ENCODE data around the gene STK32B. TPM values are rescaled to one million over a fixed set of nuclear protein-coding genes. Genes with fewer than 3 reads are reported as not detected.

Gene STK32B
- total RNA-seq, 1 experiment from 2014 or later: 11.6 TPM

- no peaks in the 10 kb centered on the region for H3K36me3 ChIP-seq (ENCODE audit: control insufficient read depth, insufficient read depth, low read length)
- no peak for TF ChIP-seq POLR2AphosphoS5 (IDR thresholded peaks at IDR 0.05; ENCODE audit: low read depth, low read length)
- TF ChIP-seq CTCF (IDR thresholded peaks at IDR 0.05): no peak
- in situ Hi-C loops (cut with HindIII; ENCODE audit: low pct_unique_long_range_greater_than_20kb, low sequenced_read_pairs): no loop called here
- H3K4me3 ChIP-seq (ENCODE audit: low read depth in 2 of 2, low read length in 2 of 2): no peak overlapping the region
- POLR2A ChIA-PET: no interaction called here
- CTCF ChIA-PET: no interaction called here
- ATAC-seq (peak; percentile 57), DNase-seq (ENCODE audit: low read depth, low spot score) (peak; percentile 72)
- no TSS peak for BruUV-seq (replicated peaks)
- peaks cover 5% of the 10 kb centered on the region for H3K4me1 ChIP-seq (ENCODE audit: control insufficient read depth, insufficient read depth, low read length)
- no peak overlapping the region for H3K27ac ChIP-seq (ENCODE audit: low read length)
- no peaks in the 10 kb centered on the region for H3K9me3 ChIP-seq (ENCODE audit: control insufficient read depth, insufficient read depth, low read depth, low read length)
- H3K27me3 ChIP-seq (ENCODE audit: control insufficient read depth, insufficient read depth, low read length): no peaks in the 10 kb centered on the region
- intact Hi-C loops (cut with micrococcal nuclease; ENCODE audit: unreplicated experiment): loop anchor here (10.0 kb wide), 1 partner anchor 315 kb away; the partner anchor contains the start of gene STK32B
Measured at GRCh38 chr4:5370286-5370685, 319.0 kb downstream of the STK32B start.

- no TSS peak for BruUV-seq (replicated peaks)
- POLR2A ChIA-PET: no interaction called here
- H3K4me1 ChIP-seq (ENCODE audit: control insufficient read depth, insufficient read depth, low read length): peaks cover 5% of the 10 kb centered on the region
- no peak overlapping the region for H3K4me3 ChIP-seq (ENCODE audit: low read depth in 2 of 2, low read length in 2 of 2)
- TF ChIP-seq SIN3A (IDR thresholded peaks at IDR 0.05; ENCODE audit: borderline replicate concordance, insufficient read depth, low read depth, low read length): no peak
- no peaks in the 10 kb centered on the region for H3K27me3 ChIP-seq (ENCODE audit: control insufficient read depth, insufficient read depth, low read length)
- ATAC-seq (peak; percentile 82), DNase-seq (ENCODE audit: low read depth, low spot score) (no peak)
- intact Hi-C loops (cut with micrococcal nuclease; ENCODE audit: unreplicated experiment) (loop anchor here (10.0 kb wide), 1 partner anchor 317 kb away; the partner anchor contains the start of gene STK32B), in situ Hi-C loops (cut with HindIII; ENCODE audit: low pct_unique_long_range_greater_than_20kb, low sequenced_read_pairs) (no loop called here)
- no peak overlapping the region for H3K27ac ChIP-seq (ENCODE audit: low read length)
- H3K36me3 ChIP-seq (ENCODE audit: control insufficient read depth, insufficient read depth, low read length): no peaks in the 10 kb centered on the region
- CTCF ChIA-PET: no interaction called here
- no peaks in the 10 kb centered on the region for H3K9me3 ChIP-seq (ENCODE audit: control insufficient read depth, insufficient read depth, low read depth, low read length)
Measured at GRCh38 chr4:5371415-5372190, 320.3 kb downstream of the STK32B start.

- ATAC-seq: no peak; the same call in 1 of the 2 replicates
- no peak for TF ChIP-seq REST (IDR thresholded peaks at IDR 0.05; ENCODE audit: insufficient read depth in 1 of 2, low read depth in 2 of 2, low read length in 1 of 2)
- no peak for TF ChIP-seq SIN3A (IDR thresholded peaks at IDR 0.05; ENCODE audit: borderline replicate concordance, insufficient read depth, low read depth, low read length)
- no peak for TF ChIP-seq TCF7L2 (IDR thresholded peaks at IDR 0.05; ENCODE audit: low read depth, low read length)
- TF ChIP-seq POLR2AphosphoS5 (IDR thresholded peaks at IDR 0.05; ENCODE audit: low read depth, low read length): no peak
- in situ Hi-C loops (cut with HindIII; ENCODE audit: low pct_unique_long_range_greater_than_20kb, low sequenced_read_pairs): no loop called here
- DNase-seq (ENCODE audit: low read depth, low spot score): no peak
- H3K27me3 ChIP-seq (ENCODE audit: control insufficient read depth, insufficient read depth, low read length): no peaks in the 10 kb centered on the region
- H3K4me1 ChIP-seq (ENCODE audit: control insufficient read depth, insufficient read depth, low read length): peaks cover 5% of the 10 kb centered on the region
- intact Hi-C loops (cut with micrococcal nuclease; ENCODE audit: unreplicated experiment): loop anchor here (10.0 kb wide), 1 partner anchor 317 kb away; the partner anchor contains the start of gene STK32B
- no peaks in the 10 kb centered on the region for H3K36me3 ChIP-seq (ENCODE audit: control insufficient read depth, insufficient read depth, low read length)
- ChIA-PET POLR2A (no interaction called here), CTCF (no interaction called here)
- no peak overlapping the region for H3K4me3 ChIP-seq (ENCODE audit: low read depth in 2 of 2, low read length in 2 of 2)
- no TSS peak for BruUV-seq (replicated peaks)
- H3K27ac ChIP-seq (ENCODE audit: low read length): no peak overlapping the region
- H3K9me3 ChIP-seq (ENCODE audit: control insufficient read depth, insufficient read depth, low read depth, low read length): no peaks in the 10 kb centered on the region
Measured at GRCh38 chr4:5372198-5372597, 320.9 kb downstream of the STK32B start.

Data from Panc1 (cell line).